ENCODE data around the gene SEC31A.
"Not testable (repeated sequence)": the region's sequence is repeated elsewhere in the genome, so short reads cannot be mapped to it uniquely, and the experiment has no call there.

Gene SEC31A

DNA sequence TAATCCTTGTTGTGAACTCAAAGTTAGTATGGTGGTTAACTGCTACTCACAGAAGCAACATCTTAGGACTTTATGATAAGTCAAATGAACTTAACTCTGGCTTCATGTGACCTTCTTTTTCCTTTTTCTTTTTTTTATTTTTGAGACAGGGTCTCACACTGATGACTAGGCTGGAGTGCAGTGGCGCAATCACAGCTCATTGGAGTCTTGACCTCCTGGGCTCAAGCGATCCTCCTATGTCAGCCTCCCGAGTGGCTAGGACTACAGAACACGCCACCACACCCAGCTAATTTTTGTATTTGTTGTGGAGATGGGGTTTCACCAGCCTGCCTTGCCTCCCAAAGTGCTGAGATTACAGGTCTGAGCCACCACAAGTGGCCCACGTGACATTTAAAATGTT lies 22.4 kb downstream of the SEC31A start:
- Histone ChIP-seq H3K27me3 (ENCODE audit: control insufficient read depth in 5 of 5, insufficient read depth in 4 of 5, low read length in 5 of 5) (no peaks in the 10 kb centered on the region), H3K4me1 (ENCODE audit: control insufficient read depth in 5 of 5, insufficient read depth in 5 of 5, low read length in 5 of 5) (peaks cover 0 to 3% (median 0%) of the 10 kb centered on the region in 5 donors), H3K9ac (ENCODE audit: low read length in 5 of 5) (no peak overlapping the region), H3K36me3 (ENCODE audit: control insufficient read depth in 5 of 5, insufficient read depth in 5 of 5, low read length in 5 of 5) (peaks cover 42 to 84% (median 77%) of the 10 kb centered on the region in 5 donors), H3K27ac (ENCODE audit: low read depth, low read length) (no peak overlapping the region), H3K9me3 (ENCODE audit: control insufficient read depth in 5 of 5, low read length in 5 of 5) (no peaks in the 10 kb centered on the region), H3K4me3 (ENCODE audit: low read depth in 1 of 5, low read length in 5 of 5) (no peak overlapping the region)

DNA sequence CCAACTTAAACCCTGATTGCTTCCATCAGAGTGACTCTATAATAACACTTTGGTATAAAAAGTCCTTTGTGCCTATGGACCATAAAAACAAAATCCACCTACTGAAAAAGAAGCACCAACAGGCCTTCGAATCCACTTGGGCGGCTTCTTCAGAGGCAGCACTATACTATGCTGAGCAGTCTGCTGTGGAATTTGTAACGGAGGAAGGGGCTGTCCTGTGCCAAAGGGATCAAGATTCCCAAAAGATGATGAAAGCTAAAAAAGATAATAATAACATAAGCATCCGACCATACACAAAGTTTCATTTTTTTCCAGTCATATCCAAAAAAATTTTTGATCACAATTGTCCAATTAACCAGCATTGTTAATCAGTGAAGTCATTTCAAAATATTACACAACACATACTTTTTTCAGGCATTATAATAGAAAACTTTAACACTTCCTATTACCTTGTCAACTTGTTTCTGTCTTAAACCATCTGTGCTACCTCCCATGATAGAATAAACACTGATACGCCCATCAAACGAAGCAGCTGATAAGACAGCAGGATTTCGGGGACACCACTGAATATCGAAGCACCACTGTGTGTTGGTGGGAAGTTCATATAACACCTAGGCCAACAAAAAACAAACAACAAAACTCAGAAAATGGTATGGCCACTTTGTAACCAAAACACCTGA lies 24.1 kb downstream of the SEC31A start:
- Histone ChIP-seq H3K4me1 (ENCODE audit: control insufficient read depth in 5 of 5, insufficient read depth in 5 of 5, low read length in 5 of 5) (peaks cover 0 to 3% (median 0%) of the 10 kb centered on the region in 5 donors), H3K9me3 (ENCODE audit: control insufficient read depth in 5 of 5, low read length in 5 of 5) (no peaks in the 10 kb centered on the region), H3K27ac (ENCODE audit: low read depth, low read length) (no peak overlapping the region), H3K27me3 (ENCODE audit: control insufficient read depth in 5 of 5, insufficient read depth in 4 of 5, low read length in 5 of 5) (no peaks in the 10 kb centered on the region), H3K9ac (ENCODE audit: low read length in 5 of 5) (no peak overlapping the region), H3K36me3 (ENCODE audit: control insufficient read depth in 5 of 5, insufficient read depth in 5 of 5, low read length in 5 of 5) (peaks cover 53 to 81% (median 76%) of the 10 kb centered on the region in 5 donors), H3K4me3 (ENCODE audit: low read depth in 1 of 5, low read length in 5 of 5) (no peak overlapping the region)

GRCh38 chr4:82866033-82866432 lies 24.9 kb downstream of the SEC31A start:
- H3K4me3 ChIP-seq (ENCODE audit: low read depth in 1 of 5, low read length in 5 of 5); H3K9me3 ChIP-seq (ENCODE audit: control insufficient read depth in 5 of 5, low read length in 5 of 5); H3K27me3 ChIP-seq (ENCODE audit: control insufficient read depth in 5 of 5, insufficient read depth in 4 of 5, low read length in 5 of 5); H3K4me1 ChIP-seq (ENCODE audit: control insufficient read depth in 5 of 5, insufficient read depth in 5 of 5, low read length in 5 of 5); H3K9ac ChIP-seq (ENCODE audit: low read length in 5 of 5): not testable (repeated sequence)
- peak overlapping the region; percentile 8 for H3K27ac ChIP-seq (ENCODE audit: low read depth, low read length)
- peaks cover 54 to 80% (median 74%) of the 10 kb centered on the region in 5 donors for H3K36me3 ChIP-seq (ENCODE audit: control insufficient read depth in 5 of 5, insufficient read depth in 5 of 5, low read length in 5 of 5)

- Histone ChIP-seq H3K27ac (ENCODE audit: low read depth, low read length) (no peak overlapping the region), H3K9ac (ENCODE audit: low read length in 5 of 5) (no peak overlapping the region), H3K36me3 (ENCODE audit: control insufficient read depth in 5 of 5, insufficient read depth in 5 of 5, low read length in 5 of 5) (peaks cover 52 to 78% (median 70%) of the 10 kb centered on the region in 5 donors), H3K9me3 (ENCODE audit: control insufficient read depth in 5 of 5, low read length in 5 of 5) (no peaks in the 10 kb centered on the region), H3K27me3 (ENCODE audit: control insufficient read depth in 5 of 5, insufficient read depth in 4 of 5, low read length in 5 of 5) (no peaks in the 10 kb centered on the region), H3K4me1 (ENCODE audit: control insufficient read depth in 5 of 5, insufficient read depth in 5 of 5, low read length in 5 of 5) (peaks cover 0 to 3% (median 0%) of the 10 kb centered on the region in 5 donors), H3K4me3 (ENCODE audit: low read depth in 1 of 5, low read length in 5 of 5) (no peak overlapping the region)
Observed at GRCh38 chr4:82865592-82865991, 25.4 kb downstream of the SEC31A start.

DNA sequence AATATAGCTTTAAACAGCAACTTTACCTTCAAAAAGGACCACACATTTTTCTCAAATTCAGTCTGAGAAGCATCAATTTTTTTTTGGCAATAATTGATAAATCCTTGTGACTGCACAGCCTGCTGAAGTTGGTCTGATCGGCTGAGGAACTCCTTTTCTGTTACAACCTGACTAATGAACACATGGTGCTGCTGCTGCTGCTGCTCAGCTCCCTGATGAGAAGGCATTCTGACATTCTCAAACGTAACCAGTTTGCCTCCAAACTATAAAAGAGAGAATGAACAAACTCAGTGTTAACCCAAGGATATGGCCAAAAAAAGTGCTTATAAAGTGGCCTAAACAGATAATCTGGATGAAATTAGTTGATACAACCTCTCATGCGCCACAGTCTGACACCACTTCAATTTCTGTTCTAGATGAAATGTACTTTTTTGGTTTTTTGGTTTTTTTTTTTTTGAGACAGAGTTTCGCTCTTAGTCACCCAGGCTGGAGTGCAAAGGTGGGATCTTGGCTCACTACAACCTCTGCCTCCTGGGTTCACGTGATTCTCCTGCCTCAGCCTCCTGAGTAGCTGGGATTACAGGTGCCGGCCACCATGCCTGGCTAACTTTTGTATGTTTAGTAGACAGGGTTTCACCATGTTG lies 26.5 kb downstream of the SEC31A start:
- Histone ChIP-seq H3K27ac (ENCODE audit: low read depth, low read length) (no peak overlapping the region), H3K9me3 (ENCODE audit: control insufficient read depth in 5 of 5, low read length in 5 of 5) (no peaks in the 10 kb centered on the region), H3K36me3 (ENCODE audit: control insufficient read depth in 5 of 5, insufficient read depth in 5 of 5, low read length in 5 of 5) (peaks cover 44 to 70% (median 59%) of the 10 kb centered on the region in 5 donors), H3K9ac (ENCODE audit: low read length in 5 of 5) (no peak overlapping the region), H3K4me1 (ENCODE audit: control insufficient read depth in 5 of 5, insufficient read depth in 5 of 5, low read length in 5 of 5) (peaks cover 0 to 3% (median 0%) of the 10 kb centered on the region in 5 donors), H3K4me3 (ENCODE audit: low read depth in 1 of 5, low read length in 5 of 5) (no peak overlapping the region), H3K27me3 (ENCODE audit: control insufficient read depth in 5 of 5, insufficient read depth in 4 of 5, low read length in 5 of 5) (no peaks in the 10 kb centered on the region)

DNA sequence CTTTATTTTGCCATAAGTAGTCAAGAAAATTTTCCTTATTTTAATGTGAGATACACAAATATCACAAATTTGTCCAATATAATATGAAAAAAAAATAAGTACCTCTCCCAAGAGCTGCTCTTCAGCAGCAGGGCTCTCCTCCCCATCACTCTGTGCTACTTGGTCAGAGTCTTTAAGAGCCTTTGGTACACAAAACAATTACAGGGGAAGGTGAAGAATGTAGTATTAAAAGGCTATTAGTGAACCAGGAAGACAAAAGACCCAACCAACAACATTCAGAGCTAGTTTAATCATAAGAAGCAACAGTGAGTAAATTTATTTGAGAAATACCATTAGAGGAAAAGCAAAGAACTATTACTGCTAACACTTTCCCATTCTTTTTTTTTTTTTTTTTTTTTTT lies 29.4 kb downstream of the SEC31A start:
- Histone ChIP-seq H3K27me3 (ENCODE audit: control insufficient read depth in 5 of 5, insufficient read depth in 4 of 5, low read length in 5 of 5) (no peaks in the 10 kb centered on the region), H3K4me1 (ENCODE audit: control insufficient read depth in 5 of 5, insufficient read depth in 5 of 5, low read length in 5 of 5) (peaks cover 0 to 3% (median 0%) of the 10 kb centered on the region in 5 donors), H3K27ac (ENCODE audit: low read depth, low read length) (no peak overlapping the region), H3K9ac (ENCODE audit: low read length in 5 of 5) (no peak overlapping the region), H3K36me3 (ENCODE audit: control insufficient read depth in 5 of 5, insufficient read depth in 5 of 5, low read length in 5 of 5) (peaks cover 42 to 61% (median 50%) of the 10 kb centered on the region in 5 donors), H3K4me3 (ENCODE audit: low read depth in 1 of 5, low read length in 5 of 5) (no peak overlapping the region), H3K9me3 (ENCODE audit: control insufficient read depth in 5 of 5, low read length in 5 of 5) (no peaks in the 10 kb centered on the region)

DNA sequence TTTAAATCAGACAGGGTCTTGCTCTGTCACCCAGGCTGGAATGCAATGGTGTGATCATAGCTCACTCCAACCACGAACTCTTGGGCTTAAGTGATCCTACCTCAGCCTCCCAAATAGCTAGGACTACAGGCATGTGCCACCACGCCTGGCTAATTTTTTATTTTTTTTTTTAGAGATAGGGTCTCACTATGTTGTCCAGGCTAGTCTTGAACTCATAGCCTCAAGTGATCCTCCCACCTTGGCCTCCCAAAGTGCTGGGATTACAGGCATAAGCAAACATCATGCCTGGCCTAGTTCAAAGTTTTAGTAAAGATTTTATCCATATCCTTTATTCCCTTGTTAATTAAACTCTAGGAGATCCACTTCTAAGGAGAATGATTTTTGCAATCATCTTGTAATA lies 30.5 kb downstream of the SEC31A start:
- H3K4me1 ChIP-seq (ENCODE audit: control insufficient read depth in 5 of 5, insufficient read depth in 5 of 5, low read length in 5 of 5); H3K27me3 ChIP-seq (ENCODE audit: control insufficient read depth in 5 of 5, insufficient read depth in 4 of 5, low read length in 5 of 5); H3K9ac ChIP-seq (ENCODE audit: low read length in 5 of 5); H3K4me3 ChIP-seq (ENCODE audit: low read depth in 1 of 5, low read length in 5 of 5); H3K9me3 ChIP-seq (ENCODE audit: control insufficient read depth in 5 of 5, low read length in 5 of 5); H3K27ac ChIP-seq (ENCODE audit: low read depth, low read length): not testable (repeated sequence)
- H3K36me3 ChIP-seq (ENCODE audit: control insufficient read depth in 5 of 5, insufficient read depth in 5 of 5, low read length in 5 of 5), result peaks cover 44 to 67% (median 52%) of the 10 kb centered on the region in 5 donors

GRCh38 chr4:82852751-82853285 lies 38.1 kb downstream of the SEC31A start:
- Histone ChIP-seq H3K36me3 (ENCODE audit: control insufficient read depth in 5 of 5, insufficient read depth in 5 of 5, low read length in 5 of 5) (peaks cover 67 to 91% (median 79%) of the 10 kb centered on the region in 5 donors), H3K4me1 (ENCODE audit: control insufficient read depth in 5 of 5, insufficient read depth in 5 of 5, low read length in 5 of 5) (no peaks in the 10 kb centered on the region), H3K9me3 (ENCODE audit: control insufficient read depth in 5 of 5, low read length in 5 of 5) (no peaks in the 10 kb centered on the region), H3K27me3 (ENCODE audit: control insufficient read depth in 5 of 5, insufficient read depth in 4 of 5, low read length in 5 of 5) (no peaks in the 10 kb centered on the region), H3K9ac (ENCODE audit: low read length in 5 of 5) (no peak overlapping the region), H3K4me3 (ENCODE audit: low read depth in 1 of 5, low read length in 5 of 5) (no peak overlapping the region), H3K27ac (ENCODE audit: low read depth, low read length) (no peak overlapping the region)

DNA sequence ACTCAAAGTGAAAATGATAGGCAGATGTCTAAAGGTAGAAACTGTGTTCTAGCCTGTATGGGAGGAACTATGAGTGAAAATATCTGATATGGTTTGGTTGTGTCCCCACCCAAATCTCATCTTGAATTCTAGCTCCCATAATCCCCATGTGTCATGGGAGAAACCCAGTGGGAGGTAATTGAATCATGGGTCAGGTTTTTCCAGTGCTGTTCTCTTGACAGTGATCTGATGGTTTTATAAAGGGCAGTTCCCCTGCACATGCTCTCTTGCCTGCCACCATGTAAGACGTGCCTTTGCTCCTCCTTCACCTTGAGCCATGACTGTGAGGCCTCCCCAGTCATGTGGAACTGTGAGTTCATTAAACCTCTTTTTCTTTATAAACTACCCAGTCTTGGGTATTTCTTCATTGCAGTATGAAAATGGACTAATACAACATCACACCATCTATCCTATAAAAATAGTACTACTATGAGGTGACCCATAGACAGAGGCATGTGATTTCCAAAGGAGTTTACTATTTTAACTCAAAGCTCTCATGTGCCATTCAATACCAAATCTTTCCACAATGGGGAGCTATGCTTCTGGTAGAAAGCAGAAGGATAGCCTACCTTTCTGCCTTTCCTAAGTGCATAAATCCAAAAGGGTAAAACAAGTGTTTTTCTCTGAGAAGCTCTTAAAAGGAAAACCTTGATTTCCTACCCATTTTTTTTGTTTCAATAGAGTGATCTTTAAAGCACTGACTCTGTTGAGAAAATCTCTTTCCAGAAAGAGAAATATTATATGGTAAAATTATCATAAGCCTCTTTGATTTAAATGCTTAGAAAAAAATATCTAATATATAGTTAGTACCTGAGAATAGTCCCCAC lies 38.8 kb downstream of the SEC31A start:
- Histone ChIP-seq H3K27me3 (ENCODE audit: control insufficient read depth in 5 of 5, insufficient read depth in 4 of 5, low read length in 5 of 5) (no peaks in the 10 kb centered on the region), H3K36me3 (ENCODE audit: control insufficient read depth in 5 of 5, insufficient read depth in 5 of 5, low read length in 5 of 5) (peaks cover 65 to 89% (median 78%) of the 10 kb centered on the region in 5 donors), H3K9me3 (ENCODE audit: control insufficient read depth in 5 of 5, low read length in 5 of 5) (no peaks in the 10 kb centered on the region), H3K9ac (ENCODE audit: low read length in 5 of 5) (no peak overlapping the region), H3K4me1 (ENCODE audit: control insufficient read depth in 5 of 5, insufficient read depth in 5 of 5, low read length in 5 of 5) (no peaks in the 10 kb centered on the region), H3K4me3 (ENCODE audit: low read depth in 1 of 5, low read length in 5 of 5) (no peak overlapping the region), H3K27ac (ENCODE audit: low read depth, low read length) (no peak overlapping the region)

All from subcutaneous abdominal adipose tissue (tissue), 5 donors.